Endothelial cell (in vitro differentiated cells): ENCODE measurements around the gene FBN2. TPM values are rescaled to one million over a fixed set of nuclear protein-coding genes. Genes with fewer than 3 reads are reported as not detected.
A peak's percentile ranks its signal among the peaks of the same experiment; 100 is the strongest.

Experiments
- DNase-seq: peaks from one replicate; pipeline ENCODE4 v3.0.0; 2021; ENCODE audit warnings: low spot score
- H3K27ac Mint-ChIP-seq: one replicate; pipeline ENCODE4 v1.8.0; 2021; ENCODE audit warnings: mixed read lengths, inconsistent platforms; ENCODE audit not compliant: unreplicated experiment
- H3K27me3 Mint-ChIP-seq: one replicate; pipeline ENCODE4 v1.8.0; 2021; ENCODE audit warnings: mild to moderate bottlenecking, moderate library complexity, mixed read lengths, inconsistent platforms; ENCODE audit not compliant: unreplicated experiment
- H3K36me3 Mint-ChIP-seq: one replicate; pipeline ENCODE4 v1.8.0; 2021; ENCODE audit warnings: mild to moderate bottlenecking, low read depth, mixed read lengths, inconsistent platforms; ENCODE audit not compliant: unreplicated experiment
- H3K4me1 Mint-ChIP-seq: one replicate; pipeline ENCODE4 v1.8.0; 2021; ENCODE audit warnings: mild to moderate bottlenecking, mixed read lengths, inconsistent platforms; ENCODE audit not compliant: unreplicated experiment
- H3K4me3 Mint-ChIP-seq: one replicate; pipeline ENCODE4 v1.8.0; 2021; ENCODE audit warnings: mild to moderate bottlenecking, mixed read lengths, inconsistent platforms; ENCODE audit not compliant: unreplicated experiment
- H3K9me3 Mint-ChIP-seq: one replicate; pipeline ENCODE4 v1.8.0; 2021; ENCODE audit warnings: mixed read lengths, inconsistent platforms; ENCODE audit not compliant: unreplicated experiment
- CTCF ChIP-seq: fragments of 200-600 bp; sonication (generic); IDR thresholded peaks from one replicate; pipeline ENCODE4 v1.5.0; 2021; ENCODE audit warnings: antibody characterized with exemption; ENCODE audit not compliant: unreplicated experiment
- total RNA-seq: library from RNA; stranded (reverse); fragmentation: NEBNext Ultra II Directional; extraction: Animal tissue kit (Norgen Biotek cat#: 25700); gene quantifications from one replicate; pipeline ENCODE4 v1.2.1, GENCODE V29; 2021; ENCODE audit not compliant: unreplicated experiment

Gene FBN2
- total RNA-seq, 1 donor from 2014 or later, result 106 TPM

GRCh38 chr5:128472036-128472435 lies 66.0 kb downstream of the FBN2 start:
- Mint-ChIP-seq H3K9me3 (no peaks in the 10 kb centered on the region), H3K36me3 (peaks cover 14% of the 10 kb centered on the region), H3K27ac (no peak overlapping the region), H3K4me1 (peaks cover 14% of the 10 kb centered on the region), H3K4me3 (no peak overlapping the region), H3K27me3 (no peaks in the 10 kb centered on the region)
- DNase-seq, result no peak
- TF ChIP-seq CTCF, result no peak

- no peak for TF ChIP-seq CTCF
- peaks cover 14% of the 10 kb centered on the region for H3K4me1 Mint-ChIP-seq
- DNase-seq, result no peak
- no peak overlapping the region for H3K4me3 Mint-ChIP-seq
- H3K27ac Mint-ChIP-seq, result no peak overlapping the region
- no peaks in the 10 kb centered on the region for H3K27me3 Mint-ChIP-seq
- H3K36me3 Mint-ChIP-seq, result peaks cover 14% of the 10 kb centered on the region
- no peaks in the 10 kb centered on the region for H3K9me3 Mint-ChIP-seq
Observed at GRCh38 chr5:128470663-128471062, 67.4 kb downstream of the FBN2 start.

DNA sequence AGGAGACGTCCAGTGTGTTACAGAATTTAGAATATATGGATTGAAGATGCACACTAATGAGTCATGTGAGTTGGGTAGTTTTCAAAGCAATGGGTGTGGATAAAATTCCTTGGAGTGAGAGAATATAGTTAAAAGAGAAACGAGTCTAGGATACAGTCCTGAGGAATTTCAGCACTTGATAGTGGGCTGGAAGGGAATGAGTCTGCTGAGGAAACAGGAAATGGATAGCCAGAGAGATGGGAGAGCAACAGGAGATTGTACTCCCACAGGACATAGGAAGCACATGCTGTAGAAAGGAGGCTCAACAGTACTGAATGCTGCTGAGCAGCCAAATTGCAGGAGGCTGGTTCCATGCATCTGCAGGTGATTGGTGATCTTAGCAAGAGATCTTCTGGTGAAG lies 68.1 kb downstream of the FBN2 start:
- no peaks in the 10 kb centered on the region for H3K27me3 Mint-ChIP-seq

GRCh38 chr5:128466980-128467379 lies 71.1 kb downstream of the FBN2 start:
- Mint-ChIP-seq H3K36me3 (peaks cover 16% of the 10 kb centered on the region), H3K27me3 (no peaks in the 10 kb centered on the region), H3K4me1 (peaks cover 14% of the 10 kb centered on the region), H3K9me3 (no peaks in the 10 kb centered on the region), H3K4me3 (no peak overlapping the region), H3K27ac (no peak overlapping the region)
- TF ChIP-seq CTCF, result no peak
- no peak for DNase-seq

More for the DNA sequence above, 68.1 kb downstream of the FBN2 start:
- H3K9me3 Mint-ChIP-seq, result no peaks in the 10 kb centered on the region
- H3K4me3 Mint-ChIP-seq, result peak overlapping the region; percentile 15
- peak overlapping the region; percentile 44 for H3K27ac Mint-ChIP-seq
- peaks cover 14% of the 10 kb centered on the region for H3K36me3 Mint-ChIP-seq
- H3K4me1 Mint-ChIP-seq, result peaks cover 14% of the 10 kb centered on the region
- DNase-seq, result no peak
- no peak for TF ChIP-seq CTCF

DNA sequence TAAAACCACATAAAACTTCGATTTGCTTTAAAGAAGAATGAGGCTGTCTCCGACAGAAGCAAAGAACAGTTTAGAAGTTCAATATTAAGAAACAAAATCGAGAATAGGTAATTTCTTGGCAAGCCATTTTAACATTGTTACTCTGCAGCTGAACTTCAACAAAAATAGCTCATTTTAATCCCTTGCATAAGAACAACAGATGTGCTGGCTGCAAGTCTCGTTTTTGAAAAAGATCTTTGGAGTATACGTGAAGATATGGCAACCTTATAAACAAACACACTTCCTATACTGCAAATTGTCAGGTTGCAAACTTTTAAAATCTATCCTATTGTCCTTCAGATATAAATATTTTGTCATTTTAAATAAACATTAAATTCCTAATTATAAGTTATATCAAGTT lies 71.5 kb downstream of the FBN2 start:
- DNase-seq, result no peak
- peaks cover 14% of the 10 kb centered on the region for H3K4me1 Mint-ChIP-seq
- no peaks in the 10 kb centered on the region for H3K9me3 Mint-ChIP-seq
- TF ChIP-seq CTCF, result no peak
- H3K4me3 Mint-ChIP-seq, result no peak overlapping the region
- no peak overlapping the region for H3K27ac Mint-ChIP-seq
- peaks cover 19% of the 10 kb centered on the region for H3K36me3 Mint-ChIP-seq
- no peaks in the 10 kb centered on the region for H3K27me3 Mint-ChIP-seq
